Chondrocyte (in vitro differentiated cells): ENCODE results near the gene COL4A2. TPM values are rescaled to one million over a fixed set of nuclear protein-coding genes. Genes with fewer than 3 reads are reported as not detected.

Experiments
- DNase-seq: peaks from one replicate; pipeline ENCODE4 v3.0.0; 2021; ENCODE audit warnings: mixed read lengths, low spot score
- H3K27ac Mint-ChIP-seq: one replicate; pipeline ENCODE4 v1.8.0; 2021; ENCODE audit warnings: mild to moderate bottlenecking, moderate library complexity, mixed read lengths; ENCODE audit not compliant: unreplicated experiment
- H3K27me3 Mint-ChIP-seq: 2 replicates; pipeline ENCODE4 v1.8.0; 2021; ENCODE audit warnings: low read depth, mixed read lengths
- H3K36me3 Mint-ChIP-seq: 2 replicates; pipeline ENCODE4 v1.8.0; 2021; ENCODE audit warnings: low read depth, mixed read lengths
- H3K4me1 Mint-ChIP-seq: 2 replicates; pipeline ENCODE4 v1.8.0; 2021; ENCODE audit warnings: low read depth, mild to moderate bottlenecking, mixed read lengths
- H3K4me3 Mint-ChIP-seq: one replicate; pipeline ENCODE4 v1.8.0; 2021; ENCODE audit warnings: mild to moderate bottlenecking, moderate library complexity, mixed read lengths; ENCODE audit not compliant: unreplicated experiment
- H3K9me3 Mint-ChIP-seq: 2 replicates; pipeline ENCODE4 v1.8.0; 2021; ENCODE audit warnings: low read depth, mixed read lengths
- long read RNA-seq: library from polyadenylated mRNA; stranded (forward); transcript quantifications from one replicate; pipeline ENCODE4 v2.0.0, GENCODE V29; 2021
- total RNA-seq: library from RNA; stranded (reverse); gene quantifications from 3 replicates; pipeline ENCODE4 v1.2.1, GENCODE V29; 2021
- TF ChIP-seq, protein P1 (sequence below): fragments of 200-600 bp; sonication (generic); IDR thresholded peaks from 2 replicates; pipeline ENCODE4 v1.5.0; 2021; ENCODE audit warnings: antibody characterized with exemption, mild to moderate bottlenecking, moderate library complexity

Gene COL4A2
- total RNA-seq: 1,370 to 2,411 TPM (median 2,366 TPM) in 3 replicates
- long read RNA-seq, full-length matches to known transcripts: 1,230 of 2,714 reads
- long read RNA-seq, partial matches to known transcripts: 1,391 of 2,714 reads
- long read RNA-seq, other reads (novel, unspliced or antisense): 93 of 2,714 reads

DNA sequence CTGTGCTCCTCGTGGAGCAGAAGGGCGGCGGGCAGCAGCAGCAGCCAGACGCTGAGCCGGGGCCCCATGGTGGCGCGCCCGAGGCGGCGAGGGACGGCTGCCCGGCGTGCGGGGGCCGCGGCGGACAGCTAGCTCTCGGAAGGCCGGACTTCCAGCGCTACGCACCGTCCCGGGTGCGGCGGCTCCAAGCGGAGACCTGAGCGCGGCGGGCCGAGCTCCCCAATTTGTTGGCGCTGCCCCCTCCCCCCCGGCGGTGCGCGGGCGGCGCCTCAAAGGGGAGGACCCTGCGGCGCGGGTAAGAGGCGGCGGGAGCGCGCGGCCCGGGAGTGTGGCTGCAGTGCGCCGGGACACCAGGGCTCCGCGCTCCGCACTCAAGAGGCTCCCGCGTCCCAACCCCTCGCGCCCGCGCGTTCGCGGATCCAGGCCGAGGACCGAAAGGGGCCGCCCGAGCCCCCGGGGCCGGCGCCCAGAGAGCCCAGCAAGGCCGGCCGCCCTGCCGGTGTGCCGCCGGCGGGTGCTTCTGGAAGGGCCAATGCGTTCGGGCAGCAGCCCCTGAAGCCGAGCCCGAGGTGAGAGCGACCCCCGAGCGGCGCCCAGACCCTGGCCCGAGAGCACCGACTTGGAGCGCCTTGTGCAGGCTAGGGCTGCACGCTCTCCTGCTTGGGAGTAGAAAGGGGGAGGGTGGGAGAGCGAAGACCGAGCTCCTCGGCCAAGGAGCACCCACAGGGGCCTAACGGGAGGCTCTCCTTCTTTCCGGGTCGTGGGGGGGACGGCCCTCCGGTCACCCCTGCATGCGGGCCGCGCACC, at the start of gene COL4A2, which contains the start of gene COL4A1:
TSS of gene COL4A2 (plus strand) at position 325 of the 807 bp plus-strand sequence. CDS start 620 bp downstream, outside the sequence.
TSS of gene COL4A1 (minus strand) at position 198 of the 807 bp plus-strand sequence. CDS start at position 68, 130 bp downstream.
- peaks cover 63% of the 10 kb centered on the region for H3K4me1 Mint-ChIP-seq
- no peak for DNase-seq
- H3K27me3 Mint-ChIP-seq: no peaks in the 10 kb centered on the region
- H3K36me3 Mint-ChIP-seq: peaks cover 61% of the 10 kb centered on the region
- TF ChIP-seq, protein P1, sequence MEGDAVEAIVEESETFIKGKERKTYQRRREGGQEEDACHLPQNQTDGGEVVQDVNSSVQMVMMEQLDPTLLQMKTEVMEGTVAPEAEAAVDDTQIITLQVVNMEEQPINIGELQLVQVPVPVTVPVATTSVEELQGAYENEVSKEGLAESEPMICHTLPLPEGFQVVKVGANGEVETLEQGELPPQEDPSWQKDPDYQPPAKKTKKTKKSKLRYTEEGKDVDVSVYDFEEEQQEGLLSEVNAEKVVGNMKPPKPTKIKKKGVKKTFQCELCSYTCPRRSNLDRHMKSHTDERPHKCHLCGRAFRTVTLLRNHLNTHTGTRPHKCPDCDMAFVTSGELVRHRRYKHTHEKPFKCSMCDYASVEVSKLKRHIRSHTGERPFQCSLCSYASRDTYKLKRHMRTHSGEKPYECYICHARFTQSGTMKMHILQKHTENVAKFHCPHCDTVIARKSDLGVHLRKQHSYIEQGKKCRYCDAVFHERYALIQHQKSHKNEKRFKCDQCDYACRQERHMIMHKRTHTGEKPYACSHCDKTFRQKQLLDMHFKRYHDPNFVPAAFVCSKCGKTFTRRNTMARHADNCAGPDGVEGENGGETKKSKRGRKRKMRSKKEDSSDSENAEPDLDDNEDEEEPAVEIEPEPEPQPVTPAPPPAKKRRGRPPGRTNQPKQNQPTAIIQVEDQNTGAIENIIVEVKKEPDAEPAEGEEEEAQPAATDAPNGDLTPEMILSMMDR: no peak
- H3K27ac Mint-ChIP-seq: peak within 1 kb of the TSS; percentile 97
- H3K9me3 Mint-ChIP-seq: no peaks in the 10 kb centered on the region
- peak within 1 kb of the TSS; percentile 94 for H3K4me3 Mint-ChIP-seq

- H3K36me3 Mint-ChIP-seq: peaks cover 23% of the 10 kb centered on the region
- peaks cover 74% of the 10 kb centered on the region for H3K4me1 Mint-ChIP-seq
- TF ChIP-seq, protein P1: no peak
- no peaks in the 10 kb centered on the region for H3K9me3 Mint-ChIP-seq
- H3K27ac Mint-ChIP-seq: peak overlapping the region; percentile 62
- H3K27me3 Mint-ChIP-seq: no peaks in the 10 kb centered on the region
- H3K4me3 Mint-ChIP-seq: no peak overlapping the region
- DNase-seq: no peak
Observed at GRCh38 chr13:110257408-110257807, 49.7 kb upstream of the COL4A2 start.

- TF ChIP-seq, protein P1: no peak
- Mint-ChIP-seq H3K4me3 (no peak overlapping the region), H3K27me3 (no peaks in the 10 kb centered on the region), H3K4me1 (peaks cover 87% of the 10 kb centered on the region), H3K27ac (peak overlapping the region; percentile 85), H3K9me3 (no peaks in the 10 kb centered on the region), H3K36me3 (peaks cover 25% of the 10 kb centered on the region)
- no peak for DNase-seq
Observed at GRCh38 chr13:110258876-110259631, 48.0 kb upstream of the COL4A2 start.

DNA sequence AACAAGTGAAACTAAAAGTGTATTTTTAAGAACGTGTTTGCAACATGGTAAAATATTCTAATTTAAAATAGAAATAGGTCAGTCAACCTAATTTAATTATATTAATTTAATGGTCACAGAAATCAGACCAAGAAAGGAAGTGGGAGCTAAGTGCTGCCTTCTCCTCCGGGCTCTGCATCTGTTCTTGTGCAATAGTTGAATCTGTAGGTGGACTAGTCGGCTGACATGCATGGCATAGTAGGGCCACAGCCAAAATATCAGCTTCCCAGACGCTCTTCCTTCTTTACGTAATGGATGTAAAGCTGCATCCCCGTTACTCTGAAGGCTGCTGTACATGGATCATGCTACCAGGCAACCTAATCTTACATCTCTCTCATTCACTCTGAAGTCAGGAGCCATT, 47.4 kb upstream of the COL4A2 start:
- DNase-seq: no peak
- Mint-ChIP-seq H3K4me3 (no peak overlapping the region), H3K36me3 (peaks cover 23% of the 10 kb centered on the region), H3K27me3 (no peaks in the 10 kb centered on the region), H3K9me3 (no peaks in the 10 kb centered on the region), H3K4me1 (peaks cover 87% of the 10 kb centered on the region), H3K27ac (peak overlapping the region; percentile 19)
- TF ChIP-seq, protein P1: no peak
